Glutamatergic neuron (in vitro differentiated cells): ENCODE measurements around the gene GNAL. TPM values are rescaled to one million over a fixed set of nuclear protein-coding genes. Genes with fewer than 3 reads are reported as not detected.
A peak's percentile ranks its signal among the peaks of the same experiment; 100 is the strongest.
"Not testable (repeated sequence)": the region's sequence is repeated elsewhere in the genome, so short reads cannot be mapped to it uniquely, and the experiment has no call there.

Experiments
- DNase-seq: peaks from one replicate; pipeline ENCODE4 v3.0.0; 2022
- H3K27ac Mint-ChIP-seq: one replicate; pipeline ENCODE4 v1.8.0; 2020; ENCODE audit warnings: mild to moderate bottlenecking, mixed read lengths, inconsistent platforms; ENCODE audit not compliant: unreplicated experiment
- H3K27me3 Mint-ChIP-seq: one replicate; pipeline ENCODE4 v1.8.0; 2020; ENCODE audit warnings: mild to moderate bottlenecking, moderate library complexity, mixed read lengths, inconsistent platforms; ENCODE audit not compliant: unreplicated experiment
- H3K36me3 Mint-ChIP-seq: one replicate; pipeline ENCODE4 v1.8.0; 2020; ENCODE audit warnings: mild to moderate bottlenecking, mixed read lengths, inconsistent platforms; ENCODE audit not compliant: unreplicated experiment
- H3K4me1 Mint-ChIP-seq: one replicate; pipeline ENCODE4 v1.8.0; 2020; ENCODE audit warnings: mild to moderate bottlenecking, low read depth, mixed read lengths, inconsistent platforms; ENCODE audit not compliant: unreplicated experiment
- H3K4me3 Mint-ChIP-seq: one replicate; pipeline ENCODE4 v1.8.0; 2020; ENCODE audit warnings: mild to moderate bottlenecking, mixed read lengths, inconsistent platforms; ENCODE audit not compliant: unreplicated experiment
- H3K9me3 Mint-ChIP-seq: one replicate; pipeline ENCODE4 v1.8.0; 2020; ENCODE audit warnings: mild to moderate bottlenecking, moderate library complexity, mixed read lengths, inconsistent platforms; ENCODE audit not compliant: unreplicated experiment
- CTCF ChIP-seq: fragments of 200-600 bp; sonication (generic); IDR thresholded peaks from one replicate; pipeline ENCODE4 v1.5.0; 2021; ENCODE audit not compliant: partially characterized antibody, unreplicated experiment
- total RNA-seq: library from RNA; stranded (reverse); fragmentation: NEBNext Ultra II Directional; extraction: Animal tissue kit (Norgen Biotek cat#: 25700); gene quantifications from one replicate; pipeline ENCODE4 v1.2.1, GENCODE V29; 2021; ENCODE audit not compliant: unreplicated experiment

Gene GNAL
- total RNA-seq, 1 donor from 2014 or later, result 52.5 TPM

DNA sequence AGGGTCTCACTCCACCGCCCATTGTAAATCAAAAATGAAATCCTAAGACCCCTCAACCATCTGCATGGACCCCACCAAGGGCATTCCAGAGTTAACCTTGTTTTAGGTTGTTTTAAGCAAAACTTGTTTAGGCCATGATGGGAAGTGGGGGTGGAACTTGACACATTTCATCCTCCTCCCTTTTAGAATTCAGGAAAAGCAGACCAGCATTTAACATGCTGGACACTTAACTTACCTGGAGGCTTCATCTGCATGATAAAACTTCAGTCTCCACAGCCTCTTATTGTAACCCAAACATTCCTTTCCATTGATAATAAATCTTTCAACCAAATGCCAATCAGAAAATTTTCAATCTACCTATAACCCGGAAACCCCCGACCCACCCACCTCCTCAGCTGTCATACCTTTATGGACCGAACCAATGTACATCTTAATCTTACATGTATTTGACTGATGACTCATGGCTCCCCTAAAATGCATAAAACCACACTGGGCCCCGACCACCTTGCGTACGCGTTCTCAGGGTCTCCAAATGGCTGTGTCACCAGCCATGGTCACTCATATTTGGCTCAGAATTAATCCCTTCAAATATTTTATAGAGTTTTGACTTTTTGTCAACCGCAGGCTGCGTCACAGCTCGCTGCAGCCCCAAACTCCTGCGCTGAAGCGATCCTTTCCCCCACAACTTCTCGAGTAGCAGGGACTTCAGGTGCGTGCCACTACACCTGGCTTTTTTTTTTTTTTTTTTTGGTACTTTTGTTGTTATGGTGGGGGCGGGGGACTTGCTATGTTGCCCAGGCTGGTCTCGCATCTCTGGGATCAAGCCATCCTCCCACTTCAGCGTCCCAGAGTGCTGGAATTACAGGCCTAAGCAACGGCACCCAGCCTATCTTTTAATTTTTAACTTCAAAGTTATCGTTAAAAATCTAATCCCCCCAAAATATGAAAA, 218.1 kb downstream of the GNAL start:
- Mint-ChIP-seq H3K9me3 (peaks cover 7% of the 10 kb centered on the region), H3K27ac (peak overlapping the region; percentile 95), H3K36me3 (peaks cover 4% of the 10 kb centered on the region), H3K4me1 (peaks cover 2% of the 10 kb centered on the region), H3K27me3 (peaks cover 6% of the 10 kb centered on the region), H3K4me3 (peak overlapping the region; percentile 96)
- no peak for TF ChIP-seq CTCF
- no peak for DNase-seq

DNA sequence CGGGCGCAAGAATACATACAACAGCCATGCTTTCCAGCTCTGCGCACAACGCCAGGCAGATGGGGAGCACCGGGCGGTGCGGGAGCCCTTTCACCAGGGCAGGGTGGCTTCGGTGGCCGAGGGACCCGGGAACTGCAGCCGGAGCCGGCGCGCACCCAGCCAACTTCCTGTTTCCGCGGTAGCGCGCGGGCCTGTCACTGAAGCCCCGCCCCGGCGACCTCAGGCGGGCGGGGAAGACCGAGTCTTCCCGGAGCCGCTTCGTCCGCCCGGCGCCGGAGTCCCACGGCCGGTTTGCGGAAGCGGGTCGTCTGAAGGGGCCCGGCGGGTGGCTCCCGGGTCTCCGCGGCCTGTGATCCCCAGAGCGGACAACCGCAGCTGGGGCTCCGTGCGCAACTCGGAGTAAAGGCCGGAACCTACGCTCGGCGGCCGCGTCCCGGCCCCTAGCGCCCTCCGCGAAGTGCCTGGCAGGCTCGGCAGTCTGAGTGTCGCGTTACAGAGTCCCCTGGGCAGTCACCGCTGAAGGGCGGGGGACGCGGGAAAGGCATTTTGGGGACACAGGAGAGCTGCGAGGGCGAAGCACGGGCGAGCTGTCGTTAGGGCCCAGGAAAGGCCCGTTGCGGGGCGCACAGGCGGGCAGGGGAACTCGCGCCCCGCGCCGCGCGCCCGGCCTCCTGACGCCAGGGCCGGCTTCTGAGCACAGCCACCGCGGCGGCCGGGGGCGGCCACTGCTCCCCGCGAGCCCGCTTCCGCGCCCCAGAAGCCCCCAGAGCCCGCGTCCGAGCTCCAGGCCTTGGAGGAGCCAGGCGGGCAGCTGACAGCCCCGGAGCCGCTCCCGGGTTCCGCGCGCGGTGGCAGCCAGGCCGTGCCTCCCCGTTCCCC, 219.4 kb downstream of the GNAL start, which contains the start of gene MPPE1:
TSS of gene MPPE1 (minus strand) at position 136 of the 879 bp plus-strand sequence. CDS start 11,053 bp downstream, outside the sequence.
- no peak for TF ChIP-seq CTCF
- peak within 1 kb of the TSS; percentile 96 for H3K4me3 Mint-ChIP-seq
- H3K4me1 Mint-ChIP-seq, result peaks cover 2% of the 10 kb centered on the region
- H3K27ac Mint-ChIP-seq, result peak within 1 kb of the TSS; percentile 95
- peak; percentile 93 for DNase-seq
- H3K27me3 Mint-ChIP-seq, result peaks cover 6% of the 10 kb centered on the region
- peaks cover 4% of the 10 kb centered on the region for H3K36me3 Mint-ChIP-seq
- peaks cover 7% of the 10 kb centered on the region for H3K9me3 Mint-ChIP-seq

GRCh38 chr18:11909061-11909455, 220.0 kb downstream of the GNAL start:
- H3K27ac Mint-ChIP-seq, result peak overlapping the region; percentile 87
- no peak for DNase-seq
- H3K4me1 Mint-ChIP-seq, result peaks cover 2% of the 10 kb centered on the region
- H3K36me3 Mint-ChIP-seq, result no peaks in the 10 kb centered on the region
- no peak for TF ChIP-seq CTCF
- H3K27me3 Mint-ChIP-seq, result peaks cover 6% of the 10 kb centered on the region
- peaks cover 6% of the 10 kb centered on the region for H3K9me3 Mint-ChIP-seq
- H3K4me3 Mint-ChIP-seq, result peak overlapping the region; percentile 87

DNA sequence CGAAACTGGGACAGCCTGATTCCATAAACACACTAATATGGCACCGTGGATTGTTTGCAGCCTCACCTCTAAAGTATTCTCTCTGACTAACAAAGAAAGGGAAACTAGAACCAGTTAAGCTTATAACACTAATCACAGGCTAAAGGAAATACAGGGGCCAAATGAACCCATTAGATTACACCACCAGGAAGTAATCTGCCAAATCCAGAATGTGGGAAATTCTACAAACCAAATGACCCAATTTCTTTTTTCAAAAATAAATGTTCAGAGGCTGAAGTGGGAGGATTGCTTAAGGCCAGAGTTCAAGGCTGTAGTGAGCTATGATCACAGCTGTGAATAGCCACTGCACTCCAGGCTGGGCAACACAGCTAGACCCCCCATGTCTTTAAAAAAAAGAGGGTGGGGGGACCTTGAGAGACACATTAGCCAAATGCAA, 220.5 kb downstream of the GNAL start:
- no peaks in the 10 kb centered on the region for H3K36me3 Mint-ChIP-seq
- H3K4me3 Mint-ChIP-seq, result peak overlapping the region; percentile 87
- H3K27ac Mint-ChIP-seq, result no peak overlapping the region
- DNase-seq, result no peak
- peaks cover 6% of the 10 kb centered on the region for H3K9me3 Mint-ChIP-seq
- H3K4me1 Mint-ChIP-seq, result peaks cover 2% of the 10 kb centered on the region
- TF ChIP-seq CTCF, result no peak
- peaks cover 8% of the 10 kb centered on the region for H3K27me3 Mint-ChIP-seq

- H3K27me3 Mint-ChIP-seq, H3K4me1 Mint-ChIP-seq, H3K9me3 Mint-ChIP-seq, H3K36me3 Mint-ChIP-seq, H3K4me3 Mint-ChIP-seq, H3K27ac Mint-ChIP-seq, DNase-seq: not testable (repeated sequence)
Observed at GRCh38 chr18:11916880-11917279, 227.8 kb downstream of the GNAL start.

DNA sequence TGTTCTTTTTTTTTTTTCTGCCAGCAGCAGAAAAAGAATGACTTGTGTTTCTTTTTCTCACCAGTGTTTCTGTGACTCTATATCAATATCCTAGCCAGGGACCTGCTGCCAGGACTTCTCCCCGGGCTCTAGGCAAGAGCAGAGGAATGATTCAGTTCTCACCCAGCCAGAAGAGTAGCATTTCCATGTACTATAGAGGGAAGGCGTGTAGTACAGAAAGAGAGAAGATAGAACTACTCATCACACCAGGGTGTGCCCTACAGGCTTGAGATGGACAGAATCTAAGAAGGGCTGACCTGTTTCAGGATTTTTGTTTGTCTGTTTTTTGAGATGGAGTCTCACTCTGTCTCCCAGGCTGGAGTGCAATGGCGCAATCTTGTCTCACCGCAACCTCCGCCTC, 230.5 kb downstream of the GNAL start:
- not testable (repeated sequence) for H3K4me3 Mint-ChIP-seq, H3K27me3 Mint-ChIP-seq, DNase-seq, H3K27ac Mint-ChIP-seq, H3K9me3 Mint-ChIP-seq, H3K36me3 Mint-ChIP-seq, H3K4me1 Mint-ChIP-seq
